BLaER1 treated with 17β-estradiol and CSF1 and Interleukin-3, amounts not matched to agents 10 nM and 100 nM (cell line): Measurements from ENCODE around the gene HDGFL2.

Source experiments
- H3K27ac ChIP-seq, 11 experiments: shearing (Covaris generic); formaldehyde crosslinking; 2 replicates each; pipeline ENCODE4 v1.8.1; 2022
- H3K27me3 ChIP-seq, 11 experiments: shearing (Covaris generic); formaldehyde crosslinking; 2 replicates each; pipeline ENCODE4 v1.8.1; 2022
- H3K36me3 ChIP-seq, 11 experiments: shearing (Covaris generic); formaldehyde crosslinking; 2 replicates each; pipeline ENCODE4 v1.8.1; 2022
- H3K4me1 ChIP-seq, 10 experiments: shearing (Covaris generic); formaldehyde crosslinking; 2 replicates each; pipeline ENCODE4 v1.8.1; 2022
- H3K4me2 ChIP-seq, 11 experiments: shearing (Covaris generic); formaldehyde crosslinking; 2 replicates each; pipeline ENCODE4 v1.8.1; 2022
- H3K4me3 ChIP-seq, 10 experiments: shearing (Covaris generic); formaldehyde crosslinking; 2 replicates each; pipeline ENCODE4 v1.8.1; 2022
- H3K9ac ChIP-seq, 11 experiments: shearing (Covaris generic); formaldehyde crosslinking; 2 replicates each; pipeline ENCODE4 v1.8.1; 2022
- H3K9me3 ChIP-seq, 11 experiments: shearing (Covaris generic); formaldehyde crosslinking; replicated peaks in 1 of 11; 2 replicates each; pipeline ENCODE4 v1.8.1; 2022
- H4K20me1 ChIP-seq, 11 experiments: shearing (Covaris generic); formaldehyde crosslinking; 2 replicates each; pipeline ENCODE4 v1.8.1; 2022
- Cebpa-rat ChIP-seq, 11 experiments: shearing (Covaris generic); IDR thresholded peaks; 2 replicates each; pipeline ENCODE4 v1.8.1; 2022

The HDGFL2 gene

GRCh38 chr19:4431296-4431695, 40.8 kb upstream of the HDGFL2 start:
- Histone ChIP-seq H3K9ac (peak overlapping the region in 10 of 11 experiments; percentile 10 to 73 (median 60); a peak in 14 of 22 replicates), H3K4me2 (peak overlapping the region in 8 of 11 experiments; percentile 22 to 89 (median 80); a peak in 15 of 22 replicates), H3K27me3 (no peaks in the 10 kb centered on the region), H3K9me3 (no peaks in the 10 kb centered on the region), H3K36me3 (peaks cover 34 to 100% (median 92%) of the 10 kb centered on the region in 11 experiments), H3K27ac (peak overlapping the region; percentile 23 to 88 (median 76); a peak in 19 of 22 replicates), H3K4me1 (peaks cover 7 to 53% (median 40%) of the 10 kb centered on the region in 10 experiments; a peak in 18 of 20 replicates), H4K20me1 (peaks cover 0 to 48% (median 27%) of the 10 kb centered on the region in 11 experiments; a peak in 14 of 22 replicates), H3K4me3 (peak overlapping the region in 2 of 10 experiments; percentile 3 to 36; a peak in 2 of 20 replicates)
- TF ChIP-seq Cebpa-rat (IDR thresholded peaks at IDR 0.05) = no peak

GRCh38 chr19:4431808-4432674, 40.1 kb upstream of the HDGFL2 start:
- peak overlapping the region in 8 of 11 experiments; percentile 22 to 89 (median 80); a peak in 15 of 22 replicates for H3K4me2 ChIP-seq
- H3K4me3 ChIP-seq = peak overlapping the region in 4 of 10 experiments; percentile 3 to 36 (median 14); a peak in 2 of 20 replicates
- peaks cover 0 to 55% (median 35%) of the 10 kb centered on the region in 11 experiments; a peak in 14 of 22 replicates for H4K20me1 ChIP-seq
- peak overlapping the region; percentile 23 to 88 (median 76); a peak in 20 of 22 replicates for H3K27ac ChIP-seq
- H3K4me1 ChIP-seq = peaks cover 7 to 53% (median 40%) of the 10 kb centered on the region in 10 experiments; a peak in 18 of 20 replicates
- TF ChIP-seq Cebpa-rat (IDR thresholded peaks at IDR 0.05) = no peak
- H3K9ac ChIP-seq = peak overlapping the region in 10 of 11 experiments; percentile 10 to 73 (median 60); a peak in 14 of 22 replicates
- peaks cover 38 to 100% (median 92%) of the 10 kb centered on the region in 11 experiments for H3K36me3 ChIP-seq
- no peaks in the 10 kb centered on the region for H3K27me3 ChIP-seq
- H3K9me3 ChIP-seq = no peaks in the 10 kb centered on the region

- Histone ChIP-seq H4K20me1 (peaks cover 0 to 62% (median 40%) of the 10 kb centered on the region in 11 experiments; a peak in 14 of 22 replicates), H3K4me1 (peaks cover 7 to 53% (median 40%) of the 10 kb centered on the region in 10 experiments; a peak in 18 of 20 replicates), H3K27ac (peak overlapping the region in 4 of 11 experiments; percentile 77 to 88 (median 86); a peak in 7 of 22 replicates), H3K9me3 (no peaks in the 10 kb centered on the region), H3K36me3 (peaks cover 41 to 100% (median 94%) of the 10 kb centered on the region in 11 experiments), H3K4me3 (no peak overlapping the region), H3K27me3 (no peaks in the 10 kb centered on the region), H3K9ac (peak overlapping the region in 2 of 11 experiments; percentile 68 to 73; a peak in 1 of 22 replicates), H3K4me2 (peak overlapping the region in 5 of 11 experiments; percentile 79 to 89 (median 88); a peak in 9 of 22 replicates)
- TF ChIP-seq Cebpa-rat (IDR thresholded peaks at IDR 0.05) = no peak
Observed at GRCh38 chr19:4432918-4433506, 39.1 kb upstream of the HDGFL2 start.

GRCh38 chr19:4434391-4434790, 37.7 kb upstream of the HDGFL2 start:
- no peaks in the 10 kb centered on the region for H3K9me3 ChIP-seq
- no peak overlapping the region for H3K4me2 ChIP-seq
- peaks cover 7 to 41% (median 34%) of the 10 kb centered on the region in 10 experiments; a peak in 18 of 20 replicates for H3K4me1 ChIP-seq
- H3K4me3 ChIP-seq = no peak overlapping the region
- peaks cover 36 to 100% (median 93%) of the 10 kb centered on the region in 11 experiments for H3K36me3 ChIP-seq
- H3K27ac ChIP-seq = no peak overlapping the region
- no peak for TF ChIP-seq Cebpa-rat (IDR thresholded peaks at IDR 0.05)
- H3K9ac ChIP-seq = no peak overlapping the region
- H3K27me3 ChIP-seq = no peaks in the 10 kb centered on the region
- H4K20me1 ChIP-seq = peaks cover 0 to 67% (median 44%) of the 10 kb centered on the region in 11 experiments; a peak in 14 of 22 replicates

GRCh38 chr19:4436231-4436630, 35.9 kb upstream of the HDGFL2 start:
- Histone ChIP-seq H3K9me3 (no peaks in the 10 kb centered on the region), H3K27ac (no peak overlapping the region), H3K36me3 (peaks cover 42 to 100% (median 96%) of the 10 kb centered on the region in 11 experiments), H3K4me2 (no peak overlapping the region), H3K4me1 (peaks cover 7 to 23% (median 16%) of the 10 kb centered on the region in 10 experiments; a peak in 18 of 20 replicates), H4K20me1 (peaks cover 0 to 85% (median 57%) of the 10 kb centered on the region in 11 experiments; a peak in 14 of 22 replicates), H3K27me3 (no peaks in the 10 kb centered on the region), H3K4me3 (no peak overlapping the region), H3K9ac (peak overlapping the region in 1 of 11 experiments; percentile 23; a peak in 1 of 22 replicates)
- no peak for TF ChIP-seq Cebpa-rat (IDR thresholded peaks at IDR 0.05)

- no peak overlapping the region for H3K4me2 ChIP-seq
- no peaks in the 10 kb centered on the region for H3K9me3 ChIP-seq
- TF ChIP-seq Cebpa-rat (IDR thresholded peaks at IDR 0.05) = no peak
- no peak overlapping the region; a peak in 1 of 22 replicates for H3K9ac ChIP-seq
- no peak overlapping the region for H3K27ac ChIP-seq
- H3K4me3 ChIP-seq = no peak overlapping the region
- peaks cover under 1 to 14% (median 8%) of the 10 kb centered on the region in 10 experiments; a peak in 17 of 20 replicates for H3K4me1 ChIP-seq
- H3K36me3 ChIP-seq = peaks cover 42 to 100% (median 94%) of the 10 kb centered on the region in 11 experiments
- peaks cover 0 to 87% (median 56%) of the 10 kb centered on the region in 11 experiments; a peak in 14 of 22 replicates for H4K20me1 ChIP-seq
- H3K27me3 ChIP-seq = no peaks in the 10 kb centered on the region
Observed at GRCh38 chr19:4437103-4437502, 35.0 kb upstream of the HDGFL2 start.

- no peak for TF ChIP-seq Cebpa-rat (IDR thresholded peaks at IDR 0.05)
- peaks cover 0 to 88% (median 62%) of the 10 kb centered on the region in 11 experiments; a peak in 17 of 22 replicates for H4K20me1 ChIP-seq
- H3K27me3 ChIP-seq = no peaks in the 10 kb centered on the region
- no peak overlapping the region for H3K27ac ChIP-seq
- no peak overlapping the region for H3K4me3 ChIP-seq
- H3K4me2 ChIP-seq = no peak overlapping the region
- peaks cover 37 to 100% (median 94%) of the 10 kb centered on the region in 11 experiments for H3K36me3 ChIP-seq
- no peaks in the 10 kb centered on the region for H3K9me3 ChIP-seq
- H3K9ac ChIP-seq = no peak overlapping the region
- H3K4me1 ChIP-seq = peaks cover 0 to 13% (median 0%) of the 10 kb centered on the region in 10 experiments; a peak in 5 of 20 replicates
Observed at GRCh38 chr19:4439243-4439642, 32.9 kb upstream of the HDGFL2 start.
